ENCODE results near the gene CCDC197.

Gene CCDC197

DNA sequence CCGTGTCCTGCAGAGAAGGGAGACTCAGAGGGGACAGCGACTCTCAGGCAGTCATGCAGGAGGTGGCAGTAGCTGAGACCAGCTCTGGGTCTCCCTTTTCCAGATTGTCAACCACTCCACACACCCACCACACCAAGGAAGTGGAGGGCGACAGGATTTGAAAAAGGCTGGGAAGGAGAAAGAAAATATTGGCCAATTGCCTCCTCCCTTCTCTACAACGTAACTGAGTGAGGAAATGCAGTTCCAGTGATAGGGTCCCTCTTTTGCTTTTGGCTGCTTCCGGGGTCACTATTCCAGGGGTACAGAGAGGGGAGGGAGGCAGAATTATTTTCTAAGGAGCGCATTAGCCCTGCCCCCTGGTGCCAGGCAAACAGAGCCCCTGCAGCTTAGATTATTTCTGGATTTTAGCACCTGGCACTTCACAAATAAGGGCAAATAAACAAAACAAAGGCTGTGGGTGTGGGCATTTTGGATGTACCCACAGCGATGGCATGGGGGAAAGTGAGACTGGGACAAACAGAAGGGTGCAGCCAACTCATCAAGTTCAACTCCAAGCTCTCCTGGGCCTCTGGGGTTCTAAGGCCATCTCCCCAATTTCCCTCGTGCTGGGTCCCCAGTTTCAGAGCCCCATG is 41.1 kb upstream of the CCDC197 start:
- H3K79me2 ChIP-seq (ENCODE audit: low read length): no peaks in the 10 kb centered on the region
- H3K27me3 ChIP-seq (replicated peaks; ENCODE audit: insufficient read depth, low read length): no peaks in the 10 kb centered on the region
- H3K4me1 ChIP-seq (ENCODE audit: low read length): peaks cover 41% of the 10 kb centered on the region
- H2AFZ ChIP-seq (ENCODE audit: low read length): no peak overlapping the region
- H3K4me2 ChIP-seq (ENCODE audit: low read depth, low read length): no peak overlapping the region
- no peaks in the 10 kb centered on the region for H3K9me3 ChIP-seq (replicated peaks; ENCODE audit: insufficient read depth, low read length)
- H3K36me3 ChIP-seq (replicated peaks; ENCODE audit: insufficient read depth, low read length): no peaks in the 10 kb centered on the region
- TF ChIP-seq EZH2phosphoT487 (IDR thresholded peaks at IDR 0.05; ENCODE audit: low read length): no peak
- TF ChIP-seq, protein P1, sequence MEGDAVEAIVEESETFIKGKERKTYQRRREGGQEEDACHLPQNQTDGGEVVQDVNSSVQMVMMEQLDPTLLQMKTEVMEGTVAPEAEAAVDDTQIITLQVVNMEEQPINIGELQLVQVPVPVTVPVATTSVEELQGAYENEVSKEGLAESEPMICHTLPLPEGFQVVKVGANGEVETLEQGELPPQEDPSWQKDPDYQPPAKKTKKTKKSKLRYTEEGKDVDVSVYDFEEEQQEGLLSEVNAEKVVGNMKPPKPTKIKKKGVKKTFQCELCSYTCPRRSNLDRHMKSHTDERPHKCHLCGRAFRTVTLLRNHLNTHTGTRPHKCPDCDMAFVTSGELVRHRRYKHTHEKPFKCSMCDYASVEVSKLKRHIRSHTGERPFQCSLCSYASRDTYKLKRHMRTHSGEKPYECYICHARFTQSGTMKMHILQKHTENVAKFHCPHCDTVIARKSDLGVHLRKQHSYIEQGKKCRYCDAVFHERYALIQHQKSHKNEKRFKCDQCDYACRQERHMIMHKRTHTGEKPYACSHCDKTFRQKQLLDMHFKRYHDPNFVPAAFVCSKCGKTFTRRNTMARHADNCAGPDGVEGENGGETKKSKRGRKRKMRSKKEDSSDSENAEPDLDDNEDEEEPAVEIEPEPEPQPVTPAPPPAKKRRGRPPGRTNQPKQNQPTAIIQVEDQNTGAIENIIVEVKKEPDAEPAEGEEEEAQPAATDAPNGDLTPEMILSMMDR (IDR thresholded peaks at IDR 0.05; ENCODE audit: low read length): no peak
- TF ChIP-seq EZH2 (optimal IDR thresholded peaks at IDR 0.05; ENCODE audit: low read depth, low read length): no peak
- no peak for DNase-seq
- no peak overlapping the region for H3K4me3 ChIP-seq (ENCODE audit: low read length)
- no peak overlapping the region for H3K27ac ChIP-seq (ENCODE audit: low read length)
- H3F3A ChIP-seq (ENCODE audit: insufficient read depth, low read length): peaks cover 7% of the 10 kb centered on the region
- H4K20me1 ChIP-seq (ENCODE audit: insufficient read depth, low read length): no peaks in the 10 kb centered on the region
- no peaks in the 10 kb centered on the region for H3K9me2 ChIP-seq (replicated peaks; ENCODE audit: insufficient read depth, low read length)
- no peak overlapping the region for H3K9ac ChIP-seq (ENCODE audit: low read length)

DNA sequence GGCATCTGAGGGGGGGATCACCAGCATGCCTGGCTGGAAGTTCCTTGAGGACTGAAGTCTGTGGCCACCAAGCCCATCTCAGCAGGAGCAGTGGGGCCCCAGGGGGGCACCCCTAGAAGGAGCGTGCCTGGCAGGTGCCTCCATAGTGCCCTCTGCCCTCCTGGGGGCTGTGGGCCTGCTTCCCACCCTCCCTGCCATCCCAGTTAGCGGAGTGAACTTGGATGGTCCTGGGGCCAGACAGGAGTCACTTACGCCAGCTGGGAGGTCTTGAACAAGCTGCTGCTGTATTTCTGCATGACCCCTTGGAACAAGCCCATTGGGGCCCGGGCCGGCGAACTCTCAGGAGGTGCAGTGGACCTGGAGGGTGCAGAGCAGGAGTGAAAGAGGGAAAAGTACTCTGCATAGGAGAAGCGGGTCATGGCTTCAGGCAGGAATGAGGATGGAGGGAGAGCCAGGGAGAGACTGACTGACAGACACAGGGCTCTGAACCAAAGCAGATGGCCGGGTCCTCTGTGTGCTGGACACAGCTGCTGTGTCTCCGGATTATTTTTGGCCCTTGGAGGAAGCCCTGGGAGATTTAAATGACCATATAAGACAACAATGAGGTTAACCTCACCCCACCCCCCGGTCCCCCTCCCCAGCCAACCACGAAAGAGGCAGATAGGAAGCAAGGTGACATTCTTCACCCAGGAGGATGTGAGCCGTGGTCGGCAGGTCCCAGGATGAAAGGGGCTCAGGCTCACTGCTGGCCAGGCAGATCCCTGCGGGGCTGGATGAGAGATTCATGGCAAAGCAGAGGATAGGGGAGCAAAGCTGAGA is 40.4 kb upstream of the CCDC197 start:
- H3K79me2 ChIP-seq (ENCODE audit: low read length): no peaks in the 10 kb centered on the region
- H3K9me3 ChIP-seq (replicated peaks; ENCODE audit: insufficient read depth, low read length): no peaks in the 10 kb centered on the region
- no peak overlapping the region for H3K27ac ChIP-seq (ENCODE audit: low read length)
- no peaks in the 10 kb centered on the region for H3K36me3 ChIP-seq (replicated peaks; ENCODE audit: insufficient read depth, low read length)
- H3K27me3 ChIP-seq (replicated peaks; ENCODE audit: insufficient read depth, low read length): no peaks in the 10 kb centered on the region
- TF ChIP-seq EZH2 (optimal IDR thresholded peaks at IDR 0.05; ENCODE audit: low read depth, low read length) (no peak), EZH2phosphoT487 (IDR thresholded peaks at IDR 0.05; ENCODE audit: low read length) (no peak)
- TF ChIP-seq, protein P1 (IDR thresholded peaks at IDR 0.05; ENCODE audit: low read length): no peak
- H3K4me2 ChIP-seq (ENCODE audit: low read depth, low read length): no peak overlapping the region
- no peak overlapping the region for H3K4me3 ChIP-seq (ENCODE audit: low read length)
- peaks cover 7% of the 10 kb centered on the region for H3F3A ChIP-seq (ENCODE audit: insufficient read depth, low read length)
- no peak for DNase-seq
- no peaks in the 10 kb centered on the region for H3K9me2 ChIP-seq (replicated peaks; ENCODE audit: insufficient read depth, low read length)
- H4K20me1 ChIP-seq (ENCODE audit: insufficient read depth, low read length): no peaks in the 10 kb centered on the region
- H3K4me1 ChIP-seq (ENCODE audit: low read length): peaks cover 45% of the 10 kb centered on the region
- no peak overlapping the region for H2AFZ ChIP-seq (ENCODE audit: low read length)
- no peak overlapping the region for H3K9ac ChIP-seq (ENCODE audit: low read length)

DNA sequence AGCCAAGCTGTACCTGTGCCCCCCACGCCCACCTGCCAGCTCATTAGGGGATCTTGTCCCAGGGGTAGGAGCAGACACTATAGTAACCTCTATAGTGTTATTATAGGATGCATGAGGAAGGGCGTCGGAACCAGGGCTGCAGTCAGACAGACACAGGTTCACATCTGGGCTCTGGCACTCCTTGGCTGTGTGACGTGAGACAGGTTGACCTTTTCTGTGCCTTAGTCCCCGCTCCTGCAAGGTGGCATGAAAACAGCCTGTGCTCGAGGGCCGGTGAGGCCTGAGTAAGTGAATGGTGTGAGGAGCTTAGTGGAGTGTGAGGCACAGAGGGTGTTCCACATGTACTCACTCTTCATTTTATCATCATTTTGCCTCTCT is 39.8 kb upstream of the CCDC197 start:
- Histone ChIP-seq H4K20me1 (ENCODE audit: insufficient read depth, low read length) (no peaks in the 10 kb centered on the region), H3K27ac (ENCODE audit: low read length) (no peak overlapping the region), H3K4me1 (ENCODE audit: low read length) (peaks cover 47% of the 10 kb centered on the region), H3K9me3 (replicated peaks; ENCODE audit: insufficient read depth, low read length) (no peaks in the 10 kb centered on the region), H3K9me2 (replicated peaks; ENCODE audit: insufficient read depth, low read length) (no peaks in the 10 kb centered on the region), H3K36me3 (replicated peaks; ENCODE audit: insufficient read depth, low read length) (no peaks in the 10 kb centered on the region), H3F3A (ENCODE audit: insufficient read depth, low read length) (peaks cover 8% of the 10 kb centered on the region), H3K79me2 (ENCODE audit: low read length) (no peaks in the 10 kb centered on the region), H3K4me3 (ENCODE audit: low read length) (no peak overlapping the region), H3K4me2 (ENCODE audit: low read depth, low read length) (no peak overlapping the region), H2AFZ (ENCODE audit: low read length) (no peak overlapping the region), H3K27me3 (replicated peaks; ENCODE audit: insufficient read depth, low read length) (no peaks in the 10 kb centered on the region), H3K9ac (ENCODE audit: low read length) (no peak overlapping the region)
- DNase-seq: no peak
- no peak for TF ChIP-seq EZH2 (optimal IDR thresholded peaks at IDR 0.05; ENCODE audit: low read depth, low read length)
- TF ChIP-seq, protein P1 (IDR thresholded peaks at IDR 0.05; ENCODE audit: low read length): no peak
- TF ChIP-seq EZH2phosphoT487 (IDR thresholded peaks at IDR 0.05; ENCODE audit: low read length): no peak
